Adrenal gland (tissue), 5 donors: ENCODE results near the gene STXBP3.

Experiments used
- POLR2A ChIP-seq, 2 donors: fragments of 450-650 bp; IDR thresholded peaks; one replicate each; pipeline ENCODE4 v1.6.1; 2017; ENCODE audit warnings: antibody characterized with exemption in 2 of 2, mild to moderate bottlenecking in 2 of 2, moderate library complexity in 1 of 2
- TF ChIP-seq, protein P1 (sequence below), 6 experiments: fragments of 450-650 bp in 4 of 6; fragments of 200-600 bp in 2 of 6; sonication (generic) in 1 of 6; IDR thresholded peaks; 1 replicate in 5 of 6; 2 replicates in 1 of 6; pipeline versions ENCODE4 v1.5.1 to v1.8.0; 2016 to 2021; ENCODE audit warnings: antibody characterized with exemption in 6 of 6, mild to moderate bottlenecking in 2 of 6, moderate library complexity in 1 of 6
- donor health status: DM: no; HTN: no; CAD: no.

DNA sequence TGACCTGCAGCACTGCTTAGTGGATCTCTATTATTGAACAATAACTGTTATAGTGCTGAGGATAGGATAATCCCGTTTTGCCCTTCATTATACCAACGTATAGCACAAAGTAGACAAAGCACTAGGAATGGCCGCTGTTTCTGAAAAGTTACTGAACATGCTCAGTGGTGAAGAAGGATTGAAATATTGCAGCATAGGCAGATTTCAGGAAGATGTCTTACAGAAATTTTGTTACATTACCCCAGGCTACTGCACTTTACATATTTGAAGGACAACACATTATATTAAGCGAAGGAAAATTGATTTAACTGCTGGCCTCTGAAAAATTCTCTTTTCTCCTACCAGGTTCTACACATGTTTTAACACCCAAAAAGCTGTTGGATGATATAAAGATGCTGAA lies 62.0 kb downstream of the STXBP3 start:
- TF ChIP-seq, protein P1, sequence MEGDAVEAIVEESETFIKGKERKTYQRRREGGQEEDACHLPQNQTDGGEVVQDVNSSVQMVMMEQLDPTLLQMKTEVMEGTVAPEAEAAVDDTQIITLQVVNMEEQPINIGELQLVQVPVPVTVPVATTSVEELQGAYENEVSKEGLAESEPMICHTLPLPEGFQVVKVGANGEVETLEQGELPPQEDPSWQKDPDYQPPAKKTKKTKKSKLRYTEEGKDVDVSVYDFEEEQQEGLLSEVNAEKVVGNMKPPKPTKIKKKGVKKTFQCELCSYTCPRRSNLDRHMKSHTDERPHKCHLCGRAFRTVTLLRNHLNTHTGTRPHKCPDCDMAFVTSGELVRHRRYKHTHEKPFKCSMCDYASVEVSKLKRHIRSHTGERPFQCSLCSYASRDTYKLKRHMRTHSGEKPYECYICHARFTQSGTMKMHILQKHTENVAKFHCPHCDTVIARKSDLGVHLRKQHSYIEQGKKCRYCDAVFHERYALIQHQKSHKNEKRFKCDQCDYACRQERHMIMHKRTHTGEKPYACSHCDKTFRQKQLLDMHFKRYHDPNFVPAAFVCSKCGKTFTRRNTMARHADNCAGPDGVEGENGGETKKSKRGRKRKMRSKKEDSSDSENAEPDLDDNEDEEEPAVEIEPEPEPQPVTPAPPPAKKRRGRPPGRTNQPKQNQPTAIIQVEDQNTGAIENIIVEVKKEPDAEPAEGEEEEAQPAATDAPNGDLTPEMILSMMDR (IDR thresholded peaks at IDR 0.05), result no peak
- TF ChIP-seq POLR2A (IDR thresholded peaks at IDR 0.05), result no peak
